Spleen (tissue), 7 donors: ENCODE data around the gene CLMN.

Experiments
- CTCF ChIP-seq, 11 experiments: fragments of 200-600 bp in 7 of 11; fragments of 450-650 bp in 4 of 11; sonication (generic) in 4 of 11; IDR thresholded peaks in 8 of 11; conservative IDR thresholded peaks in 3 of 11; 1 replicate in 7 of 11; 2 replicates in 4 of 11; pipeline versions ENCODE4 v1.4.0 to v1.8.0; 2016 to 2021; ENCODE audit warnings: antibody characterized with exemption in 11 of 11, inconsistent platforms in 4 of 11, mild to moderate bottlenecking in 1 of 11
- POLR2AphosphoS5 ChIP-seq, 3 donors: sonication (generic); formaldehyde crosslinking; IDR thresholded peaks; one replicate each; pipeline ENCODE4 v1.5.1; 2017; ENCODE audit warnings: antibody characterized with exemption in 3 of 3
- donor health status: DM: no; HTN: no; CAD: no; lungs with moderate emphysema.
- donor health status: DM: no; HTN: no; CAD: no.
- donor health status: DM: no; HTN: no; CAD: no.

DNA sequence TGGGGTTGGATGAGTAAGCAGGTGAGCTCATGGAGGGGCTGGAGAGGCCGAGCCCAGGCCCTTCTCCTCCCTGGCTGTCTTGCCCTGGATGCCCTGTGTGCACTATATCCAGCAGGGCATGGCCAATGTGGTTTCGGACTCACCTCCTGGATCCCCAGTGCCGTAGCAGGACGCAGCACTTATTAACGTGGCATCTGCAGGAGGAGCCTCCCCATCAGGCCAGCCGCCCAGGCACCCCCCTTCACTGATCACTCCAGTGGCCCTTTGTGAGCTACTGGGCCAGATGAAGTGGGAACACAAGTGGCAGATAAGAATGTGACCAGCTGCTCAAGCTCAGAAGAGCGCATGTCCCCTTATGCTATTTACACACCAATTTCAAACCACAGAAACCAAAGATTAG, 119.3 kb downstream of the CLMN start:
- no peak for TF ChIP-seq CTCF (IDR thresholded peaks at IDR 0.05 in 8 of 11, conservative IDR thresholded peaks at IDR 0.05 in 3 of 11)
- TF ChIP-seq POLR2AphosphoS5 (IDR thresholded peaks at IDR 0.05), result no peak
